ENCODE data around the gene HMCN1. TPM values are rescaled to one million over a fixed set of nuclear protein-coding genes. Genes with fewer than 3 reads are reported as not detected.

Gene HMCN1
- polyA plus RNA-seq, 1 of the 3 experiments (the other 2 are of a cell fraction), result 59.5 TPM

DNA sequence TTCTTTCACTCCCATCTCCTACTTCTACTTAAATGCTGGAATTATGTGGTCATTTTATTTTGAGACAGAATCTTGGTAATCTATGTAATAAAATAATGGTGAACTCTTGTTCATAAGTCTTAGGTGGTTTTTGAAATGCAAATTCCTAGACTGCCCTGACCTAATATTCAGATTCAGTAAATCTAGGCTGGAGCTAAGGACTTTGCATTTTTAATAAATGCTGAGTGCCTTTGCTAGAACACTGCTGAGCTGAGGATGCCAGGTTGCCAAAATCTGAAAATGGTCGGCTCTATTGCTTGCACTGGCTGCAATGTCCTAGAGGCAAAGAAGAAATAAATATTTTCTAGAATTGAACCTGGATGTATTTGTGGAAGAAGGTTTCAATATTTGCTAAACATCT, 187.4 kb downstream of the HMCN1 start:
- Histone ChIP-seq H3K9me2 (no peaks in the 10 kb centered on the region), H2AFZ (ENCODE audit: low read depth) (no peak overlapping the region), H4K20me1 (ENCODE audit: insufficient read depth) (no peaks in the 10 kb centered on the region), H3K27me3 (ENCODE audit: insufficient read depth) (no peaks in the 10 kb centered on the region; the same call in 1 of the 2 replicates), H3K9me3 (no peaks in the 10 kb centered on the region), H3F3A (replicated peaks; ENCODE audit: insufficient read depth) (no peaks in the 10 kb centered on the region), H3K4me2 (no peak overlapping the region), H3K27ac (ENCODE audit: low read depth in 2 of 2, low read length in 1 of 2) (no peak overlapping the region), H3K4me3 (ENCODE audit: low read depth in 2 of 2, low read length in 1 of 2) (no peak overlapping the region), H3K79me2 (ENCODE audit: insufficient read depth) (no peaks in the 10 kb centered on the region), H3K36me3 (replicated peaks in 1 of 2; ENCODE audit: control insufficient read depth in 1 of 2, insufficient read depth in 2 of 2, low read length in 1 of 2) (peaks cover 0 to 18% of the 10 kb centered on the region in 2 experiments), H3K4me1 (ENCODE audit: control insufficient read depth in 1 of 2, insufficient read depth in 2 of 2, low read depth in 1 of 2, low read length in 1 of 2) (no peaks in the 10 kb centered on the region; a peak in 1 of 4 replicates), H3K9ac (no peak overlapping the region)
- no peak for DNase-seq
- CTCF ChIA-PET, result no interaction called here
- no peak for TF ChIP-seq NRF1 (IDR thresholded peaks at IDR 0.05; ENCODE audit: low read depth, low read length)
- no peak for TF ChIP-seq RXRA (IDR thresholded peaks at IDR 0.05; ENCODE audit: borderline replicate concordance, low read depth)
- TF ChIP-seq NFIC (IDR thresholded peaks at IDR 0.05; ENCODE audit: borderline replicate concordance), result no peak
- no peak for TF ChIP-seq USF1 (IDR thresholded peaks at IDR 0.05; ENCODE audit: borderline replicate concordance, low read depth)
- no peak for TF ChIP-seq CHD2 (IDR thresholded peaks at IDR 0.05; ENCODE audit: low read length, partially characterized antibody)
- TF ChIP-seq EP300 (IDR thresholded peaks at IDR 0.05; ENCODE audit: borderline replicate concordance in 1 of 2, low read depth in 1 of 2, low read length in 1 of 2), result no peak
- no peak for TF ChIP-seq GATA2 (CRISPR knock-in tag; IDR thresholded peaks at IDR 0.05)
- no peak for TF ChIP-seq GABPA (IDR thresholded peaks at IDR 0.05; ENCODE audit: low read depth)
- no peak for TF ChIP-seq REST (IDR thresholded peaks at IDR 0.05; ENCODE audit: low read depth, low read length)
- TF ChIP-seq, protein P1, sequence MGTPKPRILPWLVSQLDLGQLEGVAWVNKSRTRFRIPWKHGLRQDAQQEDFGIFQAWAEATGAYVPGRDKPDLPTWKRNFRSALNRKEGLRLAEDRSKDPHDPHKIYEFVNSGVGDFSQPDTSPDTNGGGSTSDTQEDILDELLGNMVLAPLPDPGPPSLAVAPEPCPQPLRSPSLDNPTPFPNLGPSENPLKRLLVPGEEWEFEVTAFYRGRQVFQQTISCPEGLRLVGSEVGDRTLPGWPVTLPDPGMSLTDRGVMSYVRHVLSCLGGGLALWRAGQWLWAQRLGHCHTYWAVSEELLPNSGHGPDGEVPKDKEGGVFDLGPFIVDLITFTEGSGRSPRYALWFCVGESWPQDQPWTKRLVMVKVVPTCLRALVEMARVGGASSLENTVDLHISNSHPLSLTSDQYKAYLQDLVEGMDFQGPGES (IDR thresholded peaks at IDR 0.05; ENCODE audit: low read depth, low read length), result no peak
- no peak for TF ChIP-seq POLR2AphosphoS5 (IDR thresholded peaks at IDR 0.05; ENCODE audit: low read depth, low read length)
- TF ChIP-seq FOXM1 (IDR thresholded peaks at IDR 0.05; ENCODE audit: low read depth), result no peak
- TF ChIP-seq TEAD4 (IDR thresholded peaks at IDR 0.05; ENCODE audit: borderline replicate concordance, insufficient read depth), result no peak
- TF ChIP-seq TCF12 (IDR thresholded peaks at IDR 0.05), result no peak
- POLR2A ChIA-PET, result no interaction called here
- 8% methylated on average over 1 of the region's 1 CpG for WGBS (ENCODE audit: low lambda C conversion rate)
